Tibial nerve (tissue), 4 donors: ENCODE measurements around the gene ADCY3.

Experiments used
- CTCF ChIP-seq, 5 experiments: fragments of 200-600 bp in 3 of 5; fragments of 450-650 bp in 2 of 5; sonication (generic) in 3 of 5; IDR thresholded peaks; one replicate each; pipeline ENCODE4 v1.5.1; 2016 to 2019; ENCODE audit warnings: antibody characterized with exemption in 5 of 5, mild to moderate bottlenecking in 3 of 5, moderate library complexity in 2 of 5
- EP300 ChIP-seq, 2 donors: sonication (generic); formaldehyde crosslinking; IDR thresholded peaks; one replicate each; pipeline ENCODE4 v1.6.1; 2017; ENCODE audit warnings: antibody characterized with exemption in 2 of 2, mild to moderate bottlenecking in 1 of 2
- POLR2A ChIP-seq, 2 donors: fragments of 450-650 bp; IDR thresholded peaks; one replicate each; pipeline ENCODE4 v1.6.1; 2017; ENCODE audit warnings: antibody characterized with exemption in 2 of 2, mild to moderate bottlenecking in 2 of 2, moderate library complexity in 2 of 2

GRCh38 chr2:24926220-24926601 lies 6.2 kb upstream of the ADCY3 start:
- TF ChIP-seq CTCF (IDR thresholded peaks at IDR 0.05) = no peak
- TF ChIP-seq EP300 (IDR thresholded peaks at IDR 0.05) = no peak
- TF ChIP-seq POLR2A (IDR thresholded peaks at IDR 0.05) = no peak
